PFSK-1 (cell line): Measurements from ENCODE around the gene GH2.

Experiments
- FOXP2 ChIP-seq: optimal IDR thresholded peaks from 2 replicates; pipeline ENCODE3; 2011; ENCODE audit warnings: borderline replicate concordance, control low read depth, inconsistent platforms; ENCODE audit not compliant: insufficient read depth; ENCODE audit errors: extremely low read length, extremely low read depth
- POLR2AphosphoS5 ChIP-seq: IDR thresholded peaks from 2 replicates; pipeline ENCODE4 v1.6.1; 2012; ENCODE audit warnings: low read depth, mild to moderate bottlenecking, control low read depth, low read length, moderate library complexity
- SIN3A ChIP-seq: IDR thresholded peaks from 2 replicates; pipeline ENCODE4 v1.6.1; 2012; ENCODE audit warnings: mild to moderate bottlenecking, low read length, moderate library complexity, borderline replicate concordance; ENCODE audit not compliant: insufficient read depth
- TAF1 ChIP-seq: IDR thresholded peaks from 2 replicates; pipeline ENCODE4 v1.6.1; 2012; ENCODE audit warnings: low read length, control low read depth, borderline replicate concordance; ENCODE audit not compliant: insufficient read depth
- TF ChIP-seq, protein P1 (sequence below), 2 experiments: IDR thresholded peaks; 2 replicates each; pipeline versions ENCODE4 v1.6.1 to v1.8.0; 2011 to 2012; ENCODE audit warnings: low read depth in 2 of 2, low read length in 2 of 2, control low read depth in 1 of 2, inconsistent platforms in 1 of 2, mild to moderate bottlenecking in 1 of 2, moderate library complexity in 1 of 2; ENCODE audit not compliant: insufficient read depth in 1 of 2

The GH2 gene

DNA sequence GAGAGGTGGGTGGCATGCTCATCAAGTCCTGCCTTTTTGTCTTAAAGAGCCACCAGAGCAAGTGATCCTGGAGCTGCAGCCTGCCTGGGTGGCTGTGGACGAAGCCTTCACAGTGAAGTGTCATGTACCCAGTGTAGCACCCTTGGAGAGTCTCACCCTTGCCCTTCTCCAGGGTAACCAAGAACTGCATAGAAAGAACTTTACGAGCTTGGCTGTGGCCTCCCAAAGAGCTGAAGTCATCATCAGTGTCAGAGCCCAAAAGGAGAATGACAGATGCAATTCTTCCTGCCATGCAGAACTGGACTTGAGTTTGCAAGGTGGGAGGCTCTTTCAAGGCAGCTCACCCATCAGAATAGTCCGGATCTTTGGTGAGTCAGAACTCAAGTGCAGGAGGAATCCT is 22.5 kb downstream of the GH2 start:
- TF ChIP-seq, protein P1, sequence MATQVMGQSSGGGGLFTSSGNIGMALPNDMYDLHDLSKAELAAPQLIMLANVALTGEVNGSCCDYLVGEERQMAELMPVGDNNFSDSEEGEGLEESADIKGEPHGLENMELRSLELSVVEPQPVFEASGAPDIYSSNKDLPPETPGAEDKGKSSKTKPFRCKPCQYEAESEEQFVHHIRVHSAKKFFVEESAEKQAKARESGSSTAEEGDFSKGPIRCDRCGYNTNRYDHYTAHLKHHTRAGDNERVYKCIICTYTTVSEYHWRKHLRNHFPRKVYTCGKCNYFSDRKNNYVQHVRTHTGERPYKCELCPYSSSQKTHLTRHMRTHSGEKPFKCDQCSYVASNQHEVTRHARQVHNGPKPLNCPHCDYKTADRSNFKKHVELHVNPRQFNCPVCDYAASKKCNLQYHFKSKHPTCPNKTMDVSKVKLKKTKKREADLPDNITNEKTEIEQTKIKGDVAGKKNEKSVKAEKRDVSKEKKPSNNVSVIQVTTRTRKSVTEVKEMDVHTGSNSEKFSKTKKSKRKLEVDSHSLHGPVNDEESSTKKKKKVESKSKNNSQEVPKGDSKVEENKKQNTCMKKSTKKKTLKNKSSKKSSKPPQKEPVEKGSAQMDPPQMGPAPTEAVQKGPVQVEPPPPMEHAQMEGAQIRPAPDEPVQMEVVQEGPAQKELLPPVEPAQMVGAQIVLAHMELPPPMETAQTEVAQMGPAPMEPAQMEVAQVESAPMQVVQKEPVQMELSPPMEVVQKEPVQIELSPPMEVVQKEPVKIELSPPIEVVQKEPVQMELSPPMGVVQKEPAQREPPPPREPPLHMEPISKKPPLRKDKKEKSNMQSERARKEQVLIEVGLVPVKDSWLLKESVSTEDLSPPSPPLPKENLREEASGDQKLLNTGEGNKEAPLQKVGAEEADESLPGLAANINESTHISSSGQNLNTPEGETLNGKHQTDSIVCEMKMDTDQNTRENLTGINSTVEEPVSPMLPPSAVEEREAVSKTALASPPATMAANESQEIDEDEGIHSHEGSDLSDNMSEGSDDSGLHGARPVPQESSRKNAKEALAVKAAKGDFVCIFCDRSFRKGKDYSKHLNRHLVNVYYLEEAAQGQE (IDR thresholded peaks at IDR 0.05; ENCODE audit: insufficient read depth in 1 of 2, low read depth in 2 of 2, low read length in 2 of 2): no peak
- TF ChIP-seq TAF1: no peak
- no peak for TF ChIP-seq FOXP2
- no peak for TF ChIP-seq POLR2AphosphoS5

DNA sequence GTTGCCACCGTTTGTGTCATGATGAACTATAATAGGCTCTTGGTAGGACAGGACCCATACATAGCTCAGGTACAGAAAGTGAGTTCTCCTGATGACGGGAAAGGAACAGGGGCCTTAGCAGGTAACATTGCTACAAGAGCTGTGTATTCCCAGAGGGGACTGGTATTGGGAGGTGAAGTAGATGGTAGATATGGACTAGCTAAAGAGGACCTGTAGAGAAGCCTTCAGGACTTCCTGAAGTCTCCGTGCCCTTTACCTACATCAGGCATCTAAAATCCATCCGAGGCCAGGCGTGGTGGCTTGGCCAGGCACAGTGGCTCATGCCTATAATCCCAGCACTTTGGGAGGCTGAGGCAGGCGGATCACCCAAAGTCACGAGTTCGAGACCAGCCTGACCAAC is 26.6 kb downstream of the GH2 start:
- no peak for TF ChIP-seq POLR2AphosphoS5
- TF ChIP-seq, protein P1 (IDR thresholded peaks at IDR 0.05; ENCODE audit: insufficient read depth in 1 of 2, low read depth in 2 of 2, low read length in 2 of 2): no peak
- TF ChIP-seq TAF1: no peak
- no peak for TF ChIP-seq SIN3A
- TF ChIP-seq FOXP2: no peak

DNA sequence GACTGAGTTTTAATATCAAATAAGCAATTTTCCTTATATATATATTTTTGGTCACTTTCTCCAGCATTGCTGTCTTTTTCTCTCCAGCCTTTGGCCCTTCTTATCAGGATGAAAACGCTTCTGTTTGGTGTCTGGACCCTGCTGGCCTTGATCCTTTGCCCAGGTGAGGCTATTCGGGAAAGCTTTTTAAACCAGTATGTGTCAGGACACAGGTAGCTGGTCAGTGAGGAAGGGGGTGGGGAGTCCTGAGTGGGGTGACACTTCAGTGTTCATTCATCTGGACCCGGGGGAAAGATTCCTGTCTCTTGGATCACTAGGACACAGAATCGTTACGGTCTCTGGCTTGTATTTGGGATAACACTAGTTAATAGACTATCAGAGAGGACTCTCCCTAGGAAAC is 27.0 kb downstream of the GH2 start:
- no peak for TF ChIP-seq POLR2AphosphoS5
- TF ChIP-seq, protein P1 (IDR thresholded peaks at IDR 0.05; ENCODE audit: insufficient read depth in 1 of 2, low read depth in 2 of 2, low read length in 2 of 2): no peak
- TF ChIP-seq FOXP2: no peak
- TF ChIP-seq SIN3A: no peak
- no peak for TF ChIP-seq TAF1

DNA sequence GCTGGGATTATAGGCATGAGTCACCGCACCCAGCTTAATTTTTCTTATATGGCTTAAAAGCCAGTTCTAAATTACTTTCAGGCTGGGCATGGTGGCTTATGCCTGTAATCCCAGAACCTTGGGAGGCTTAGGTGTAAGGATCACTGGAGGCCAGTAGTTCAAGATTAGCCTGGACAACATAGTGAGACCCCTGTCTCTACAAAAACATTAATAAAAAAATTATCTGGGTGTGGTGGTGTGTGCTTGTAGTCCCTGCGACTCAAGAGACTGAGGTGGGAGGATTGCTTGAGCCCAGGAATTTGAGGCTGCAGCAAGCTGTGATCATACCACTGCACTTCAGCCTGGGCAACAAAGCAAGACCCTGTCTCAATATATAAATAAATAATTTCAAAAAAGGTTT is 28.5 kb downstream of the GH2 start:
- TF ChIP-seq POLR2AphosphoS5 (no peak), FOXP2 (no peak), TAF1 (no peak), SIN3A (no peak)
- TF ChIP-seq, protein P1 (IDR thresholded peaks at IDR 0.05; ENCODE audit: insufficient read depth in 1 of 2, low read depth in 2 of 2, low read length in 2 of 2): no peak

DNA sequence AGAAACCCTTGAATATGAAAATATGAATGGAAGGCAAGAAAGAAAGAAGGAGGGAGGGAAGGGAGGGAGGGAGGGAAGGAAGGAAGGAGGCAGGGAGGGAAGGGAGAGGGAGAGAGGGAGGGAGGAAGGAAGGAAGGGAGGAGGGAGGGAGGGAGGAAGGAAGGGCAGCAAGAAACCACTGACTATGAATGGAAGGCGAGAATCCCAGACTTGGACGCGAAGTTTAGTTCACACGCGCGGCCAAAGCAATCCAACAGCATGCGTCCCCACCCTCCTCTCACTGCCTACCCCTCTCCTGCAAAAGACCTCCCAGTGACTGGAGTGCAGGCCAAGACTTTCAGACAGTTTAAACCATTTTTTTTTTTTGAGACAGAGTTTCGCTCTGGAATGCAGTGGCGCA is 31.3 kb downstream of the GH2 start:
- no peak for TF ChIP-seq FOXP2
- TF ChIP-seq POLR2AphosphoS5: no peak
- no peak for TF ChIP-seq TAF1
- 0 out of 2 replicates have a peak, but pooled peaks have one; percentile 33 for TF ChIP-seq SIN3A
- TF ChIP-seq, protein P1 (IDR thresholded peaks at IDR 0.05; ENCODE audit: insufficient read depth in 1 of 2, low read depth in 2 of 2, low read length in 2 of 2): no peak
